Adrenal gland (tissue), 5 donors: ENCODE data around the gene JAM2.

Experiments used
- CTCF ChIP-seq, 6 experiments: fragments of 450-650 bp in 4 of 6; fragments of 200-600 bp in 2 of 6; sonication (generic) in 1 of 6; IDR thresholded peaks; 1 replicate in 5 of 6; 2 replicates in 1 of 6; pipeline versions ENCODE4 v1.5.1 to v1.8.0; 2016 to 2021; ENCODE audit warnings: antibody characterized with exemption in 6 of 6, mild to moderate bottlenecking in 2 of 6, moderate library complexity in 1 of 6
- POLR2A ChIP-seq, 2 donors: fragments of 450-650 bp; IDR thresholded peaks; one replicate each; pipeline ENCODE4 v1.6.1; 2017; ENCODE audit warnings: antibody characterized with exemption in 2 of 2, mild to moderate bottlenecking in 2 of 2, moderate library complexity in 1 of 2
- donor health status: DM: no; HTN: no; CAD: no.

- TF ChIP-seq CTCF (IDR thresholded peaks at IDR 0.05): no peak
- no peak for TF ChIP-seq POLR2A (IDR thresholded peaks at IDR 0.05)
These were observed 62.5 kb downstream of the JAM2 start for GRCh38 chr21:25701529-25701928.
